Measurements from ENCODE around the gene KCNIP4. TPM values are rescaled to one million over a fixed set of nuclear protein-coding genes. Genes with fewer than 3 reads are reported as not detected.

Gene KCNIP4
- total and polyA plus RNA-seq, 2 experiments from 2014 or later: 0.14 to 0.63 TPM

- Histone ChIP-seq H3K4me2 (no peak overlapping the region), H3K27ac (ENCODE audit: low read depth) (no peak overlapping the region), H3K36me3 (ENCODE audit: insufficient read depth) (no peaks in the 10 kb centered on the region), H3K27me3 (ENCODE audit: insufficient read depth) (no peaks in the 10 kb centered on the region), H3K9me2 (ENCODE audit: insufficient read depth) (no peaks in the 10 kb centered on the region), H4K20me1 (replicated peaks; ENCODE audit: insufficient read depth) (no peaks in the 10 kb centered on the region), H2AFZ (no peak overlapping the region), H3F3A (replicated peaks; ENCODE audit: low read depth) (no peaks in the 10 kb centered on the region), H3K79me2 (replicated peaks; ENCODE audit: insufficient read depth) (no peaks in the 10 kb centered on the region), H3K4me1 (ENCODE audit: insufficient read depth) (no peaks in the 10 kb centered on the region), H3K4me3 (no peak overlapping the region)
- DNase-seq (ENCODE audit: low spot score) (no peak), ATAC-seq (no peak)
- Mint-ChIP-seq H3K4me3 (no peak overlapping the region), H3K9me3 (peaks cover 7% of the 10 kb centered on the region; the same call in 2 of the 3 replicates), H3K27me3 (ENCODE audit: insufficient read depth, low read depth, poor library complexity) (no peaks in the 10 kb centered on the region), H3K4me1 (no peaks in the 10 kb centered on the region), H3K27ac (no peak overlapping the region), H3K36me3 (ENCODE audit: low read depth) (no peaks in the 10 kb centered on the region; the same call in 2 of the 3 replicates)
- TF ChIP-seq ZNF331 (CRISPR knock-in tag; IDR thresholded peaks at IDR 0.05; ENCODE audit: low read depth): no peak
- peak in 1 of 2 experiments; percentile 24; a peak in 2 of 4 replicates for TF ChIP-seq CTCF (conservative IDR thresholded peaks at IDR 0.05; ENCODE audit: low read depth in 2 of 2)
Observed at GRCh38 chr4:21327976-21328700, 620.4 kb downstream of the KCNIP4 start.

GRCh38 chr4:21320034-21320433, 628.5 kb downstream of the KCNIP4 start:
- no peak overlapping the region; the same call in 1 of the 2 replicates for H3K27ac Mint-ChIP-seq
- Histone ChIP-seq H3K4me2 (no peak overlapping the region), H3K9me2 (ENCODE audit: insufficient read depth) (no peaks in the 10 kb centered on the region), H2AFZ (no peak overlapping the region), H3K36me3 (ENCODE audit: insufficient read depth) (no peaks in the 10 kb centered on the region), H4K20me1 (replicated peaks; ENCODE audit: insufficient read depth) (no peaks in the 10 kb centered on the region), H3F3A (replicated peaks; ENCODE audit: low read depth) (no peaks in the 10 kb centered on the region), H3K27ac (ENCODE audit: low read depth) (no peak overlapping the region), H3K27me3 (ENCODE audit: insufficient read depth) (no peaks in the 10 kb centered on the region), H3K4me1 (ENCODE audit: insufficient read depth) (peaks cover 8% of the 10 kb centered on the region; the same call in 1 of the 2 replicates), H3K79me2 (replicated peaks; ENCODE audit: insufficient read depth) (no peaks in the 10 kb centered on the region), H3K4me3 (no peak overlapping the region)
- H3K4me3 Mint-ChIP-seq: no peak overlapping the region
- ATAC-seq: no peak
- peaks cover 7% of the 10 kb centered on the region for H3K4me1 Mint-ChIP-seq
- H3K27me3 Mint-ChIP-seq (ENCODE audit: insufficient read depth, low read depth, poor library complexity): peaks cover 2% of the 10 kb centered on the region
- H3K9me3 Mint-ChIP-seq: peaks cover 7% of the 10 kb centered on the region; the same call in 2 of the 3 replicates
- DNase-seq (ENCODE audit: low spot score): no peak
- no peaks in the 10 kb centered on the region for H3K36me3 Mint-ChIP-seq (ENCODE audit: low read depth)
- no peak for TF ChIP-seq ZNF462 (CRISPR knock-in tag; IDR thresholded peaks at IDR 0.05)
- TF ChIP-seq ZNF331 (CRISPR knock-in tag; IDR thresholded peaks at IDR 0.05; ENCODE audit: low read depth): no peak
- no peak for TF ChIP-seq CTCF (conservative IDR thresholded peaks at IDR 0.05; ENCODE audit: low read depth in 2 of 2)
- TF ChIP-seq CREB1 (CRISPR knock-in tag; IDR thresholded peaks at IDR 0.05; ENCODE audit: low read depth): no peak
- TF ChIP-seq REST (IDR thresholded peaks at IDR 0.05; ENCODE audit: unreplicated experiment): no peak
